Chondrocyte (in vitro differentiated cells): ENCODE measurements around the gene BLCAP. TPM values are rescaled to one million over a fixed set of nuclear protein-coding genes. Genes with fewer than 3 reads are reported as not detected.

Experiments used
- DNase-seq: peaks from one replicate; pipeline ENCODE4 v3.0.0; 2021; ENCODE audit warnings: mixed read lengths, low spot score
- H3K27ac Mint-ChIP-seq: one replicate; pipeline ENCODE4 v1.8.0; 2021; ENCODE audit warnings: mild to moderate bottlenecking, moderate library complexity, mixed read lengths; ENCODE audit not compliant: unreplicated experiment
- H3K27me3 Mint-ChIP-seq: 2 replicates; pipeline ENCODE4 v1.8.0; 2021; ENCODE audit warnings: low read depth, mixed read lengths
- H3K36me3 Mint-ChIP-seq: 2 replicates; pipeline ENCODE4 v1.8.0; 2021; ENCODE audit warnings: low read depth, mixed read lengths
- H3K4me1 Mint-ChIP-seq: 2 replicates; pipeline ENCODE4 v1.8.0; 2021; ENCODE audit warnings: low read depth, mild to moderate bottlenecking, mixed read lengths
- H3K4me3 Mint-ChIP-seq: one replicate; pipeline ENCODE4 v1.8.0; 2021; ENCODE audit warnings: mild to moderate bottlenecking, moderate library complexity, mixed read lengths; ENCODE audit not compliant: unreplicated experiment
- H3K9me3 Mint-ChIP-seq: 2 replicates; pipeline ENCODE4 v1.8.0; 2021; ENCODE audit warnings: low read depth, mixed read lengths
- CTCF ChIP-seq: fragments of 200-600 bp; sonication (generic); IDR thresholded peaks from 2 replicates; pipeline ENCODE4 v1.5.0; 2021; ENCODE audit warnings: antibody characterized with exemption, mild to moderate bottlenecking, moderate library complexity
- total RNA-seq: library from RNA; stranded (reverse); gene quantifications from 3 replicates; pipeline ENCODE4 v1.2.1, GENCODE V29; 2021

The BLCAP gene
- total RNA-seq, 1 donor from 2014 or later = 56.6 TPM

GRCh38 chr20:37503256-37503927, 24.3 kb downstream of the BLCAP start:
- no peak overlapping the region for H3K4me3 Mint-ChIP-seq
- H3K4me1 Mint-ChIP-seq = peaks cover 5% of the 10 kb centered on the region
- H3K36me3 Mint-ChIP-seq = no peaks in the 10 kb centered on the region
- no peak for TF ChIP-seq CTCF
- no peak for DNase-seq
- no peaks in the 10 kb centered on the region for H3K27me3 Mint-ChIP-seq
- no peak overlapping the region for H3K27ac Mint-ChIP-seq
- H3K9me3 Mint-ChIP-seq = no peaks in the 10 kb centered on the region

- H3K27me3 Mint-ChIP-seq = no peaks in the 10 kb centered on the region
- TF ChIP-seq CTCF = no peak
- no peak overlapping the region for H3K27ac Mint-ChIP-seq
These were observed 25.0 kb downstream of the BLCAP start for GRCh38 chr20:37502654-37503053.

GRCh38 chr20:37501940-37502339, 25.7 kb downstream of the BLCAP start:
- no peak for TF ChIP-seq CTCF
- no peak for DNase-seq
- Mint-ChIP-seq H3K36me3 (peaks cover under 1% of the 10 kb centered on the region), H3K4me3 (no peak overlapping the region), H3K9me3 (no peaks in the 10 kb centered on the region), H3K4me1 (peaks cover 10% of the 10 kb centered on the region), H3K27ac (no peak overlapping the region), H3K27me3 (no peaks in the 10 kb centered on the region)

More at GRCh38 chr20:37502654-37503053, 25.0 kb downstream of the BLCAP start:
- Mint-ChIP-seq H3K4me3 (no peak overlapping the region), H3K36me3 (no peaks in the 10 kb centered on the region), H3K4me1 (peaks cover 10% of the 10 kb centered on the region), H3K9me3 (no peaks in the 10 kb centered on the region)
- DNase-seq = no peak

GRCh38 chr20:37500311-37500710, 27.4 kb downstream of the BLCAP start:
- Mint-ChIP-seq H3K36me3 (peaks cover 2% of the 10 kb centered on the region), H3K27ac (no peak overlapping the region), H3K27me3 (no peaks in the 10 kb centered on the region), H3K4me1 (peaks cover 10% of the 10 kb centered on the region), H3K4me3 (no peak overlapping the region), H3K9me3 (no peaks in the 10 kb centered on the region)
- no peak for DNase-seq
- no peak for TF ChIP-seq CTCF

GRCh38 chr20:37498066-37498665, 29.5 kb downstream of the BLCAP start:
- H3K27ac Mint-ChIP-seq = no peak overlapping the region
- peaks cover 10% of the 10 kb centered on the region for H3K4me1 Mint-ChIP-seq
- H3K27me3 Mint-ChIP-seq = no peaks in the 10 kb centered on the region
- TF ChIP-seq CTCF = no peak
- no peak overlapping the region for H3K4me3 Mint-ChIP-seq
- DNase-seq = no peak
- H3K9me3 Mint-ChIP-seq = no peaks in the 10 kb centered on the region
- H3K36me3 Mint-ChIP-seq = peaks cover 6% of the 10 kb centered on the region
